Stimulated activated CD4-positive, alpha-beta T cell treated with anti-CD3 and anti-CD28 coated beads, Interleukin-15, amount 100 ng/mL, for 48 hours (primary cell): ENCODE data around the gene ROBO3.

Experiments
- DNase-seq, 2 donors: peaks; one replicate each; pipeline ENCODE4 v3.0.0-alpha.2; 2020; ENCODE audit warnings: low read depth in 2 of 2

ROBO3 gene

DNA sequence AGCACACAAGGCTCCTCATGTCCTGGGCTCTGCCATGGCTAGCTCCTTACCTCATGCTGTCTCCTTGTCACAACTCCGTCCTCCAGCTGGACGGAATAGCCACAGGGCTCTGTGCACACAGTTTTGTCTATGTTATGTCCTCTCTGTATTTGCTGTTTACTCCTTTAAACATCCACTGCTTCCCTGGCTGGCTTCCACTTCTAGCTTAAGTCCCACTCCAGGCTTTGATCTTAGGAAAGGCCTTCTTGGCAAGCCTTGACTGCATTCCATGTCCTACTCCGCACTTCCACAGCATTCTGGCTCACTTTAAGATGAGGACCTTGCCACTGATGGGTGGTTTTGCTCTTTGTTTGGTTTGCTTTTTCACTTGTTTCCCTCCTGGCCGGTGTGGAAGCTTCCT lies 22.9 kb upstream of the ROBO3 start:
- no peak for DNase-seq

DNA sequence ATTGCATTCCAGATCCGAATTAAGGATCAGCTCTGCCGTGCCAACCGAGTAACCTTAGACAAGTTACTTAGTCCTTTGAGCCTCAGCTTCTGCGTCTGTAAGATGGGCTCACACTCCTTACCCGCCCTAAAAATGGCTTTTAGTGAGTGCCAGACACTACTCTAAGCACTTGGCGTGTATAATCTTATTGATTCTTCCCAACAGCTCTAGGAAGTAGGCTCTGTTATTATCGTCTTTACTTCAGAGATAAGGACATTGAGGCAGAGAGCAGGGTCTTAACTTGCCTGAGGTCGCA lies 21.7 kb upstream of the ROBO3 start:
- no peak for DNase-seq

DNA sequence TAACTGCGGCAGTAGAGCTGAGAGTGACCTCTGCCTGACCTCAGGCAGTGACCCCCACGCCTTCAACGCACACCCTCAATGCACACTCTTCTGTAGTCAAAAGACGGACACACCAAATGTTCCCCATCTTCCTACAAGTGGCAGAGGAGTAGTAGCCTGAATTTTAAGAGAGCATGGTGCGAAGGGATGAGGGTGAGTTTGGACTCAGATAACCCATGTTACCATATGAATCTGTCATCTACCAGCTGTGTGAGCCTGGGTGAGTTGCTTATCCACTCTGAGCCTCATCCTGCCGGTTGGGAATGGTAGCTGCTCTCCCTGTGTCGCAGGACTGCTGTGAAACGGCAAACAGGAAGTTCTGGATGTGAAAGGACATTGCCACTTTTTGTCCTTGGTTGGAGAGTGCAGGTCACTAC lies 20.6 kb upstream of the ROBO3 start:
- DNase-seq = no peak

DNA sequence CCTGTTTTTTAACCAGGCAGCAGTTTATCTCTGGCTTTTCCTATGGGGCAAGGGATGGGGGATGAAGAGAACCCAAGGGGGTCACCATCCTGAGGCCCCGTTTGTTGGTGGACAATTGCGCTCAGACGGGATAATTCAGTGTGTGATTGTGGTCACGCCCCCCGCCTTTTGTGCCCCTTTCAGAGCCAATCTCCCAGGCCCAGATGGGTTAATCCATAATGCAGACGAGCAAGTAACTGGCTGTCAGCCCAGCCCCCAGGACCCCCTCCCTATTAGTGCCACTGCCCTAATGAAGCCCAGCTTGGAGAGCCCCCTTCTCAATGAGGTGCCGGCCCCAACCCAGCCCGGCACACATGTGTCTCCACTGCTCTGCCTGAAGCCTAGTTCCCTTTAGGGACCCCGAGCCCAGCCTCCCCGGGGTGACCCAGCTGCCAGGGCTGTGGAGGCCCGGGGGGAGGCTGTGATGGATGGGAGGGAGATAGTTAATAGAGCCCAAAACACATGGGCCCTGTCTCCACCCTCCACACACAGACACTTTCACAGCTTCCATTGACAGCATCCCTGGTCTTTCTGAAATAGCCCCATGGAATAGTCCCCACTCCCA lies 19.1 kb upstream of the ROBO3 start:
- no peak for DNase-seq

DNA sequence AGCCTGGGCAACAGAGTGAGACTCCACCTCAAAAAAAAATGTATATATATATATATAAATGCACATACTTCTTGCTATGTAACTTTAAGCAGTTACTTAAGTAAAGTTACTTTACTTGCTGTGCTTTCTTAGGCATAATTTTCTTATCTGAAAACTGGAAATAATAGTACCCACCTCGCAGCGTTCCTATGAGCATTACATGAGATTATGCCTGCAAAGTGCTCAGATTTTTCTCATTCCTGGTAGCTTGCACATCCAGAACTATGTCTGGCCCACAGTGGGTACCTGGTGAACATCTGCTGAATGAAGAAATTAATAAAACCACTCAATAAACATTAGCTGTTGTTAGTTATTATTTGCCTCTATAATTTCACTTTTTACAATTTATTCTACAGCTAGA lies 6.1 kb upstream of the ROBO3 start:
- no peak for DNase-seq

DNA sequence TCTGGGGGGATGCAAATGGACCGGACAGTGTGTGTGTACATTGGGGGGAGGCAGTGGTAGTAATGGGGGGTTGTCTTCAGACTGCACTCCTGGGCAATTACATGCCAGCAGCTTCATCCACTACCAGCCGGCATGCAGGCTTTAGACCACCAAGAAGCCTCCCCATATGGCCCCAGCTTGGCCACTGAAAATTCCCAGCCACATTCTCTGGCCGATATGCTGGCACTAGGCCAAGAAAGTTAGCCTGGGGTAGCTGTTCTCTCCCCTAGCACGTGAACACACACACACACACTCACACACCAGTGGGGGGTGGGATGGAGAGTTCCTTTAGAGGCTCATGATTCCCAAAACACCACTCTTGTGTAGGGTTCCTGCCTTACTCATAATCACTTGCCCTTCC lies 3.6 kb upstream of the ROBO3 start:
- no peak for DNase-seq

DNA sequence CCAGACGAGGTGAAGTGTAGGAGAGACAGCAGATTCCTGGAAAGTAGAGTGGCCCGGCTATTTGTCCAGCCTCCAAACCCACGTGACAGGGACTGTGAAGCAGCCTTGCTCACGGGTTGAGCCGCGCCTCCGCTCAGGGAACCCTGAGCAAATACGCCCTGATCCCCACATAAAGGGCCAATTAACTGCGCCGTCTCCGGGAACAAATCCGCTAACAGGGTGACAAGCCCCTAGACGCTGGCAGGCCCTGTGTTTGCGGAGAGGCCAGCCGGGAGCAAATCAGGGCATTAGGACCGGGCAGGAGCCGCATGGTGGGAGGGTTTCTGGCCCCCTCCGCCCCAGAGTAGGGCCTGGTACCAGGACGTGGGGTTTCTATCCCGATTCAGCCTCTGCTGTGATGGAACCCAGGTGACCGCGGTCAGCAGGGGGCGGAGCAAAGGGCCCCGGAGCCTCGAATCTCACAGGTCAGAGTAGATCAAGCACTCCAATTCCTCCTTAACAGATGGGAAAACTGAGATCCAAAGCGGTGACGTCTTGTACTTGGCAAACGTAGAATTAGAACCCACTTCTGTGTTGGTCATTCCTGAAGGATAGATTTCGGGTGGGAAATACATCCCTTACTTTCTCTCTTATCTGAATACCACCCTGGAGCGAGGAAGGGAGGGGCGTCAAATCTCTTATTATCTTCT lies 2.0 kb upstream of the ROBO3 start:
- no peak for DNase-seq

DNA sequence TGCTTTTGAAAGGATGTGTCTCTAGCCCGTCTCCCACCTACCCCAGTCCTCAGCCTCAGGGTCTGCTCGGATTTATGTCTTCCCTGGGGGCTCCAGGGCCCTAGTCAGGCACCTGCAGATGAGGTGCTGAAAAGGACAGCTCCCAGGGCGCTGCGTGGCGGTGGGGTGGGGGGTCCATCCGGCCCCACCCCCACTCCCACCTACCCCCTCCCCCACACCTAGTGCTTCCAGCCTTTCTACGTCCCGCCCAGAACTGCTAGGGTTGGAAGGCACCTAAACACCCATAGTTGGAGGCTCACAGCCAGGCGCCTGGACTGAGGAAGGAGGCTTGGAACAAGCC lies 1.4 kb upstream of the ROBO3 start:
- DNase-seq = no peak

DNA sequence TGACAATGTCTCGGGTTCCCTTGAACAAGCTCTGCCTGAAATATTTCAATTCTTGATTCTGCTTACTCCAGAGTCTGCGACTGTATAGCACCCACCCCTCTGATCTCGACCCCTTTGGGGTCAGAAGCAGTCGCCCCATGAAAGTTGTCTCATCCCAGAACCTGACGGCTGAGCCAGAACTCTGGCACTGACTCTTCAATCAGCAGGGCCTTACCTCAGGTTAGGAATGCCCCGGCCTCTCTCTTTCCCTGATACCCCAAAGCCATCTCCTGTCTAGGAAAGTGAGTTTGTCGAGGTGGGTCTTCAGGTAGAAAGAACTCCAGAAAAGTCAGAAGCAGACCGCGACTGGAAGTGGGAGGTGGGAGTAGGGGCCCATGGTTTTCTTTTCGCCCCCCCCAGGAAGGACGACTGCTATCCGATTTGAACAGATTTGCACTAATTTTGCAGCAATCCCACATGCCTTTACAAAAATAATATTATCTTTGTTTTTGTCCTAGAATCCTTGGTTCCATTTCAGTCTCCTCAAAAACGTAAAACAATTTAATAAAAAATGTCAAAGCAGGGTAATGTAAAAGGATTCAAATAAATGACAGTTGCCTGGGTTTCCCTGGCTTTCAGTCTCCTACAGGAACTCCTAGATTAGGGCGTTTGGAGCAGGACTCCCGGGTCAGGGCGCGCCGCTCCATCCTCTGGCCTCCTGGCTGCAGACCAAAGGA lies 898 bp upstream of the ROBO3 start:
- DNase-seq = no peak

DNA sequence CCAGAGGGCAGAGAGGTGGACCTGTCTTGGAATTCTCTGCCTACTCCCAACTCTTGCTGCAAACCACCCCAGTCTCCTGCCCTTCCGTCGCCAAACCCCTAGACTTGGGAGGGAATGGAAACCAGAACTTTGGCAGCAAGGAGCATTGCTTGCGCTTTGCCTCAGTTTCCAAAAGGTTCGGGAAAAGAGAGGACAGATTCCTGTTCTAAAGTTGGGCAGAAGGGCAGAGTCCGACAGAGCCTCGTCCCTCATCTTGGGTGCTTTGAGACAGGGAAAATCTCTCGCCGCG lies 396 bp upstream of the ROBO3 start:
- DNase-seq = no peak

DNA sequence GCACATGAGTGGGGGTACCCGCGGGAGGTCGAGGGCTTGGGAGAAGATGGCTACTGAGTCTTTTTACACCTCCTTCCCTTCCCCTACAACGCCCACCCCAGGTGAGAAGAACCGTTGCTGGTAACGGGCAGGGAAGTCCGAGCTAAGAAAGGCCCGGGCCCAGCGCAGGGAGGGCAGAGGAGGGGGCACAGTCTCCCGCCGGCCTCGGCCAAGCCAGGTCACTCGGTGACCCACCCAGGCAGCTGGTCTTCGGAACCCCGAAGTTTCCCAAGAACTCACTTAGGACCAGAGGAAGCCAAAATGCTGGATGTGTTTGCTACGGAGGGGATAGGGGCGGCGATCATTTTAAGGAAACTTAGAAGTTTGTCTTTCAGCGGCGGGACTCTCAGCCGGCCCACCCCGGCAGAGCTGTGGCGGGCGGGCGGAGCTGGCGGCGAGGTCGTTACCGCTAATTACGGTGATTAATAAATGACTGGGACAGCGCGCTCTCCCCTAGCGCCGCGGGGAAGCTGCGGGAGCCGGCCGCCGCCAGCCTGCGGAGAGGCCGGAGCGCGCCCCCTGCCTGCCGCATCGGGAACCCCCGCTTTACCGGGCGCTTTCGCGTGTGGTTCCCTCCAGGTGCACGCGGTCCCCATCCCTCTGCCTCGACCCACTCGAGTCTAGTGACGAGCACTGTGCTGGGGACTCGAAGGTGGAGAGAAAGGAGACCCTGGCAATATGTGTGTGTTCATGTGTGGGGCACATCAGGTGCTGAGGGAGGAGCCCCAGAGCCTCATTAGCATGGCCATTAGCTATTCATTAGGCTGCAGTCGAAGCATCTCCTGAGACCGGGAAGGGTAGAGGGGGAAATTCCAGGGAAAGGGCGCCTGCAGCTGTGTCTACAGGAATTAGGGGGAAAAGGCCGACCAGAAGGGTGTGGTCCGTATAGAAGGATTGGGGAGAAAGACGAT lies 945 bp downstream of the ROBO3 start:
- DNase-seq = peak in 1 of 2 donors; percentile 46

DNA sequence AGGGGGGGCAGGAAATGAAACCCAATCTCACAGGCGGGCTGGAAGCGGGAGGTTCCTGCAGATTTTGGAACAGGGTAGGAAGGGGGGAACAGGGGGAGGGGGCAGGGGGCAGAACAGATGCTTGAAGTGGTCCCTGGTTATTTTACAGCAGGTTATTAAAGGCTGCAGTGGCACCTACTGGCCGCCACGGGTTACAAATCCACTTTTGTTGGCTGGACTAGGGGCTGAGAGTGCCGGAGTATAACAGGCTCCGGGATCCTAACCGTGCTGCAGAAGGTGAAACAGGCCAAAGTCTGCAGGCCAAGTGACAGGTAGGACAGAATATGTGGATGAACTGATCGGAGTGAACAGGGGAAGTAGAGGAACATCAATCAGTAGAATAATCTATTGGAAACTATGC lies 2.5 kb downstream of the ROBO3 start:
- no peak for DNase-seq

DNA sequence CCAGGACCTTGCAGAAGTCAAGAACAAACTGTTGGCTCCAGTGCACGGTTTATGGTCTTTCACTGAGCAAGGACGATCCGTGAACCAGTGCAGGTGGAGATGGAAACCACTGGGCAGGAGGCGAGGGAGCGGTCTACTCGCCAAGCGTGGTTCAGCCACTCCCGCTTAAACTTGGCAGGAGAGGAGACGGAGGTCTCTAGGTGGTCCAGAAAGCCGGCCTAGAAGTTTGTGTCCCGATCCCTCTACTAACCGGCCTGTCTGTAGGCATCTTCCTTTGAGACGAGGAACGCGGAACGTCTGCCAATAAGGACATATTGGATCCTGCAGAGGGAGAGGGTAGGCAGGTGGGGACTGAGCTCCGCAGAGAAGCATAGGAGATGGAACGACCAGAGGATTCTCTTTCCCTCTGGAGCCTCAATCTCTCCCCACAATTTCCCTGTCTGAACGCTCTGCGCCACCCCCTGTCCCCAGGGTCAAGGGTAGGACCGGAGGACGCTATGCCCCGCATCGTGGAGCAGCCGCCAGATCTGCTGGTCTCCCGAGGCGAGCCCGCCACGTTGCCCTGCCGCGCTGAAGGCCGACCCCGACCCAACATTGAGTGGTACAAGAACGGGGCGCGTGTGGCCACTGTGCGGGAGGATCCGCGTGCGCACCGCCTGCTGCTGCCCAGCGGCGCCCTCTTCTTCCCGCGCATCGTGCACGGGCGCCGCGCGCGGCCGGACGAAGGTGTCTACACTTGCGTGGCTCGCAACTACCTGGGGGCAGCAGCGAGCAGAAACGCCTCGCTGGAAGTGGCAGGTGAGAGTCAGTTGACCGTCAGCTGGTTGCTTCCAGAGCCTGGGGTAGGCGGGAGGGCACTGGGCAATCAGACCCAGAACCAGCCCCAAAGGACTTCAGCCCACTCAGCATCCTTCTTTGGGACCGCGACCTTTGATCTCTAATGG lies 3.4 kb downstream of the ROBO3 start:
- DNase-seq = no peak

DNA sequence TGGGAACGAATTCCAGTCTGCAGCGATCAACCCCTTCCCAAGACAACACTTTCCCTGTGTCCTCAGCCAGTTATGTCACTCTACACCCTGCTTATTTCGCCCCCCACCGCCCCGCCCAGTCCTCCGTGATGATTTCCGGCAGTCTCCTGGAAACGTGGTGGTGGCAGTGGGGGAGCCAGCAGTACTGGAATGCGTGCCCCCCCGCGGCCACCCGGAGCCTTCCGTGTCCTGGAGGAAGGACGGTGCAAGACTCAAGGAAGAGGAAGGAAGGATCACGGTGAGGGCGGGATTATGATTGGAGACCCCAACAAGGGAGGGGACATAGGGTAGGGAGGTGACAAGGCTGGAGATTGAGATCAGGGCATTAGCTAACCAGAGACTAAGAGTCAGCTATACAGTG lies 4.1 kb downstream of the ROBO3 start:
- DNase-seq = no peak

DNA sequence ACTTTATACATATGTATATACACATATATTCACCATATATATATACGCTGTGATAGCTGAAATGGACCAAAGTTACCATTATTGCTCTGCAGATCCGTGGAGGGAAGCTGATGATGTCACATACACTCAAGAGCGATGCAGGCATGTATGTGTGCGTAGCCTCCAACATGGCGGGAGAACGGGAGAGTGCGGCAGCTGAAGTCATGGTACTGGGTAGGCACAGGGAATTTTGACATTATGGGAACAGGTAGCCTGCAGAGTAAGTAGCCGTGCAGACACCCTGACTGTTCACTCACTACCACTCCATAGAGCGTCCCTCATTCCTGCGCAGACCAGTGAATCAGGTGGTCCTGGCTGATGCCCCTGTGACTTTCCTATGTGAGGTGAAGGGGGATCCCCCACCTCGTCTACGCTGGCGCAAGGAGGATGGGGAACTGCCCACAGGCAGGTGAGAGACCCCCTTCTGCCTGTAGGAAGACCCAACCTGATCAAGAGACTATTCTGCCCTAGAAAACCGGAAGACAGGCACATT lies 4.7 kb downstream of the ROBO3 start:
- DNase-seq = no peak

DNA sequence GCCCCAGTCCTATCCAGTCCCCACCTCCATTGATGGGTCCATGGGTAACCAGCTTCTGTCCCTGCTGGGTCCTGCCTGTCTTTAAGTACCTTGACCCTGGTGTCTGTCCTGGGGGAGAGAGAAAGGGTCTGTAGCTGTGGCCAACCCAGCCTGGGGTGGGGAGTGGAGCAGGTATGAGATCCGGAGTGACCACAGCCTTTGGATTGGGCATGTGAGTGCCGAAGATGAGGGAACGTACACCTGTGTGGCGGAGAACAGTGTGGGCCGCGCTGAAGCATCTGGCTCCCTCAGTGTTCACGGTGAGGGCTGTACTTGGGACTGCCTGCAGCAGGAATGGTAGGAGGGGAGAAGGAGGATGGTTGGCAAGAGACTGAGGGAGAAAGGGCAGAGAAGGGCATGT lies 5.2 kb downstream of the ROBO3 start:
- no peak for DNase-seq

DNA sequence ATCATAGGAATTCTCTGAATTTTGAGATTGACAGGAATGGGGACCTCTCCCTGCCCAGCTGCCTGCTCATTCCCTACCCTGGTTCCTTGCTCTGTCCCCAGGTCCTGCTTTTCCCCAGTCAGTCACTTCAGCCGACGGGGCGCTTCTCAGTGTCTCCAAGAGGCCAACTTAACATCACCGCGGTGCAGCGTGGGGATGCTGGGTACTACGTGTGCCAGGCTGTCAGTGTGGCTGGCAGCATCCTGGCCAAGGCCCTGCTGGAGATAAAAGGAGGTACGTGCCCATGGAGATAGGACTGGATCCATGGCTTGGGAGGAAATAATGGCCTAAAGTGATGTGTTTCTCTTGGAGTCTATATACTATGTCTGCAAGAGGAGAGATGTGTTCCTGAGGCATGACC lies 7.0 kb downstream of the ROBO3 start:
- no peak for DNase-seq

DNA sequence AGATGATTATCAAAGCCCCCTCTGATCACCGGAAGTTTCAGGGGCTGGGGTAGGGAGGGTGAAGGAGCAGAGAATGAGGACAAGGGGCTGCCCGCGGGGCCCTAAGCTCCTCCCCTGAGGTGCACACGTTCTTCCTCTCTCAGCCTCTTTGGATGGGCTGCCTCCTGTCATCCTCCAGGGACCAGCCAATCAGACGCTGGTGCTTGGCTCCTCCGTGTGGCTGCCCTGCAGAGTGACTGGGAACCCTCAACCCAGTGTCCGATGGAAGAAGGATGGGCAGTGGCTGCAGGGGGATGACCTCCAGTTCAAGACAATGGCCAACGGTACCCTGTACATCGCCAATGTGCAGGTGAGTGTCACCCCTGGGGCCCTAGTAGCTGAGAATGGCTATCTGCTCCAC lies 7.5 kb downstream of the ROBO3 start:
- no peak for DNase-seq

DNA sequence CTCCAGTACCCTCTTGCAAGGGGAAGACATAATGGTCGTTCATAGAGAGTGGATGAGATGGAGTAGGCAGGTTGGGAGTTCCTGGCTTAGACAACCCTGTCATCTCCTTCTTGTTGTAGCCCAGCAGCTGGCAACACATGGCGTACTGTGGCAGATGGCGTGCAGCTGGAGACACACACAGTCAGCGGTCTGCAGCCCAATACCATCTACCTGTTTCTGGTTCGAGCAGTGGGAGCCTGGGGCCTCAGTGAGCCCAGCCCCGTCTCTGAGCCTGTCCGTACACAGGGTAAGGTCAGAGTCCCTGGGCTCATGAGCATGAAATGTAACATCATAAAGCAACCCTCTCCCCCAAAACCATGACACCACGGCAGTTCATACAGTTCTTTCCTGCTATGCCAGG lies 8.7 kb downstream of the ROBO3 start:
- DNase-seq = no peak

DNA sequence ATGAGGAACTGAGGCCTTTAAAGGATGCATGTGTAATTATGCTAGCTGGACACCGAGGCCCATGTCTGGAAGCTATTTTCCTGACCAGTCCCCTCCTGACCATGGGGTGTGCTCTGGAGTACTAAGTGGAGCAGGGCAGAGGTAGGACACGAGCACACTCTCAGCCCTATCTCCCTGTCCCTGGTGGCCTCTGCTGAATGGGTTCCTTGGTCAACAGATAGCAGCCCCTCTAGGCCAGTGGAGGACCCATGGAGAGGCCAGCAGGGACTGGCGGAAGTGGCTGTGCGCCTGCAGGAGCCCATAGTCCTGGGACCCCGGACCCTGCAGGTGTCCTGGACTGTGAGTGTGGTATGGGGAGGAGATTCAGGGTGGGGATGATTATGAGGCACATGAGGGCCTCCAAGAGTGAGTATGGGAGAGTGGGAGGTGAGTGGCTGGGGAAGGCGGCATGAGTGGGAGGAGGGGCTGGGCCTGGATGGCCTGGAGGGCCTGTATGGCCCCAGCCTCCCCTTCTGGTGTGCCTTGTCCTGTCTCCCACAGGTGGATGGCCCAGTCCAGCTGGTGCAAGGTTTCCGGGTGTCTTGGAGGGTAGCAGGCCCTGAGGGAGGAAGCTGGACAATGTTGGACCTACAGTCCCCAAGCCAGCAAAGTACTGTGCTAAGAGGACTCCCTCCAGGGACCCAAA lies 9.5 kb downstream of the ROBO3 start:
- DNase-seq = no peak

DNA sequence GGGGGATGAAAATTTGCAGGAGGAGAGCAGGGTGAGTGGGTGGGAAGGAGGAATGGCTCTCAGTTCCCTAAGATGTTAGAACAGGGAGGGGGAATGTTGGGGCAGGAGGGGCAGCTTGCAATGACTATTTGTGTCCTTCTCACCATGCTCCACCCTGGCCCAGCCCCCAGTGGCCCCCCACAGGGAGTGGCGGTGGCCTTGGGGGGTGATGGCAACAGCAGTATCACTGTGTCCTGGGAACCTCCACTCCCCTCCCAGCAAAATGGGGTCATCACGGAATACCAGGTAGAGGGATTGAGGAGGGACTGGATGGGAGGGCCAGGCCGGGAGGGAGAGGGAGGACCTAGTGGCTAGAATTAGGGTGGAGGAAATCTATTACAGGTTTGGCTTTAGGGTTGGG lies 10.2 kb downstream of the ROBO3 start:
- DNase-seq = no peak
